Skeletal muscle cell (primary cell): ENCODE measurements around the gene IL21R.
A peak's percentile ranks its signal among the peaks of the same experiment; 100 is the strongest.
"Not testable (repeated sequence)": the region's sequence is repeated elsewhere in the genome, so short reads cannot be mapped to it uniquely, and the experiment has no call there.

ENCODE experiments used
- DNase-seq: peaks from one replicate; pipeline ENCODE4 v3.0.0-alpha.2; 2010; ENCODE audit warnings: low read depth
- H3K4me3 ChIP-seq: 2 replicates; pipeline ENCODE4 v1.5.1; 2011; ENCODE audit warnings: low read depth, mild to moderate bottlenecking, control low read depth, low read length, moderate library complexity

The IL21R gene

GRCh38 chr16:27398894-27399853 is 2.8 kb upstream of the IL21R start:
- H3K4me3 ChIP-seq: no peak overlapping the region

GRCh38 chr16:27399969-27400368 is 2.0 kb upstream of the IL21R start:
- no peak for DNase-seq
- H3K4me3 ChIP-seq: no peak overlapping the region

More at GRCh38 chr16:27398894-27399853, 2.8 kb upstream of the IL21R start:
- no peak for DNase-seq

- DNase-seq: no peak
- H3K4me3 ChIP-seq: no peak overlapping the region
Observed at GRCh38 chr16:27400751-27401620, 988 bp upstream of the IL21R start.

- no peak for DNase-seq
- H3K4me3 ChIP-seq: no peak overlapping the region
Observed at GRCh38 chr16:27402569-27402963, 592 bp downstream of the IL21R start.

- no peak overlapping the region for H3K4me3 ChIP-seq
- DNase-seq: no peak
Observed at GRCh38 chr16:27402964-27403600, 1.1 kb downstream of the IL21R start.

- DNase-seq: no peak
- no peak overlapping the region for H3K4me3 ChIP-seq
Observed at GRCh38 chr16:27403601-27403992, 1.6 kb downstream of the IL21R start.

GRCh38 chr16:27404163-27404823 is 2.3 kb downstream of the IL21R start:
- H3K4me3 ChIP-seq: no peak overlapping the region
- DNase-seq: no peak

GRCh38 chr16:27405546-27406451 is 3.8 kb downstream of the IL21R start:
- H3K4me3 ChIP-seq: no peak overlapping the region
- DNase-seq: no peak

GRCh38 chr16:27406511-27407128 is 4.6 kb downstream of the IL21R start:
- no peak for DNase-seq
- no peak overlapping the region for H3K4me3 ChIP-seq

- DNase-seq: no peak
- no peak overlapping the region for H3K4me3 ChIP-seq
Observed at GRCh38 chr16:27407133-27407532, 5.2 kb downstream of the IL21R start.

- peak; percentile 43 for DNase-seq
- H3K4me3 ChIP-seq: no peak overlapping the region
Observed at GRCh38 chr16:27408012-27408601, 6.1 kb downstream of the IL21R start.

- no peak overlapping the region for H3K4me3 ChIP-seq
- no peak for DNase-seq
Observed at GRCh38 chr16:27408602-27409031, 6.6 kb downstream of the IL21R start.

- DNase-seq: not testable (repeated sequence)
Observed at GRCh38 chr16:27409958-27410357, 8.0 kb downstream of the IL21R start.

GRCh38 chr16:27410761-27411160 is 8.8 kb downstream of the IL21R start:
- no peak overlapping the region for H3K4me3 ChIP-seq
- no peak for DNase-seq

More at GRCh38 chr16:27409958-27410357, 8.0 kb downstream of the IL21R start:
- H3K4me3 ChIP-seq: not testable (repeated sequence)

- DNase-seq: no peak
- H3K4me3 ChIP-seq: no peak overlapping the region
Observed at GRCh38 chr16:27413956-27414355, 12.0 kb downstream of the IL21R start.

GRCh38 chr16:27414788-27415431 is 12.9 kb downstream of the IL21R start:
- no peak for DNase-seq
- H3K4me3 ChIP-seq: no peak overlapping the region

GRCh38 chr16:27417047-27417671 is 15.2 kb downstream of the IL21R start:
- H3K4me3 ChIP-seq: no peak overlapping the region
- DNase-seq: no peak
